ENCODE measurements around the gene HSPA13. TPM values are rescaled to one million over a fixed set of nuclear protein-coding genes. Genes with fewer than 3 reads are reported as not detected.
"Not testable (repeated sequence)": the region's sequence is repeated elsewhere in the genome, so short reads cannot be mapped to it uniquely, and the experiment has no call there.

The HSPA13 gene, protein sequence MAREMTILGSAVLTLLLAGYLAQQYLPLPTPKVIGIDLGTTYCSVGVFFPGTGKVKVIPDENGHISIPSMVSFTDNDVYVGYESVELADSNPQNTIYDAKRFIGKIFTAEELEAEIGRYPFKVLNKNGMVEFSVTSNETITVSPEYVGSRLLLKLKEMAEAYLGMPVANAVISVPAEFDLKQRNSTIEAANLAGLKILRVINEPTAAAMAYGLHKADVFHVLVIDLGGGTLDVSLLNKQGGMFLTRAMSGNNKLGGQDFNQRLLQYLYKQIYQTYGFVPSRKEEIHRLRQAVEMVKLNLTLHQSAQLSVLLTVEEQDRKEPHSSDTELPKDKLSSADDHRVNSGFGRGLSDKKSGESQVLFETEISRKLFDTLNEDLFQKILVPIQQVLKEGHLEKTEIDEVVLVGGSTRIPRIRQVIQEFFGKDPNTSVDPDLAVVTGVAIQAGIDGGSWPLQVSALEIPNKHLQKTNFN
- total RNA-seq = 11.0 TPM

- peak; percentile 95 to 100 (median 100) for DNase-seq (ENCODE audit: low read depth in 2 of 3, low spot score in 2 of 3)
Observed at GRCh38 chr21:14382835-14383595, at the start of gene HSPA13. Gene HSPA13, minus strand, starts transcription at chr21:14383146. Its CDS starts 27 bp downstream, at chr21:14383119.

- no peak for DNase-seq (ENCODE audit: low read depth in 2 of 3, low spot score in 2 of 3)
Observed at GRCh38 chr21:14418920-14419319, 36.0 kb upstream of the HSPA13 start.

DNA sequence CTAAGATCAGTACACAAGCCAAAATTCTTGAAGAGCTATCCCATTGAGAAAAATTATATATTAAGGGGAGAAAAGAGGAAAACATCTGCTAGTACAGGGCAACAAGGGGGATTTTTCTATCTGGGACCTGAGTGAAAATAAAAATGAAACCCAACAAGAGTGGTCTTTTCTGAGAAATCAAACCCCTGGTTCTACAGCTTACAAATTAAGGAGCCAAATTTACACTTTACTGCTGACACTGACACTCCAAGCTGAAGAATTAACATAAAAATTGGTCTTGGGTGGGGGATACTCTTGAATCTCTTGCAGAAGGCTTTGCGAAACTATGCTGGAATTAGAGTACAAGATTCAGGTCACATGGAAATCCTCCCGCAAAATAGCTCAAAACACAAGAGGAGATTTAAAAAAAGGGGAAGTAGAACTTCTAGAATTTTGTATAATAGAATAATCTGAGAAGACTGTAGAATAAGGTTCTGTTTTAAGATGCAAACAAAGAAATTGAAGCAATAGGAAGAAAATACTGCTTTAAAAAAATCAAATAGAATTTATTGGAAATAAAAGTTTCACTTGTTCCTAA lies 32.1 kb upstream of the HSPA13 start:
- DNase-seq (ENCODE audit: low read depth in 2 of 3, low spot score in 2 of 3) = peak in 1 of 3 donors; percentile 25

- DNase-seq (ENCODE audit: low read depth in 2 of 3, low spot score in 2 of 3) = peak in 2 of 3 donors; percentile 44 to 67
Observed at GRCh38 chr21:14405962-14406361, 23.0 kb upstream of the HSPA13 start.

DNA sequence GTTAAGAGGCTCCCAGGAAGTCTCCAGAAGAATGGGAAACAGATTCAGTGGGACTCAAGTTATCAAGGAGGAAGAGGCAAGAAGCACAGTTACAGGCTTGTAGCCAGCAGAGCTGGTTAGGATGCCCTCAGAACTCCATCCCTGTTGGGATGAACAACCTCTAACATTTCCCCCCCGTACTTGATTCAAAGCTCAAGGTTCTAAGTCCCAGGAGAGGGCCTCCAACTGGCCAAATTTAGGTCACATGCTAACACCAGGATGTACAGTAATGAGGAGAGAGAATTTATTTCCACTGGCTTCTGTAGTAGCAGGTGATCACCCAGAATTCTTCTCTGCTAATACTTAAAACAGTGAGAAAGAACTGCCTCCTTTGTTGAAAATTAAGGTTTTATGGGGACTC lies 22.3 kb upstream of the HSPA13 start:
- DNase-seq (ENCODE audit: low read depth in 2 of 3, low spot score in 2 of 3) = no peak

DNA sequence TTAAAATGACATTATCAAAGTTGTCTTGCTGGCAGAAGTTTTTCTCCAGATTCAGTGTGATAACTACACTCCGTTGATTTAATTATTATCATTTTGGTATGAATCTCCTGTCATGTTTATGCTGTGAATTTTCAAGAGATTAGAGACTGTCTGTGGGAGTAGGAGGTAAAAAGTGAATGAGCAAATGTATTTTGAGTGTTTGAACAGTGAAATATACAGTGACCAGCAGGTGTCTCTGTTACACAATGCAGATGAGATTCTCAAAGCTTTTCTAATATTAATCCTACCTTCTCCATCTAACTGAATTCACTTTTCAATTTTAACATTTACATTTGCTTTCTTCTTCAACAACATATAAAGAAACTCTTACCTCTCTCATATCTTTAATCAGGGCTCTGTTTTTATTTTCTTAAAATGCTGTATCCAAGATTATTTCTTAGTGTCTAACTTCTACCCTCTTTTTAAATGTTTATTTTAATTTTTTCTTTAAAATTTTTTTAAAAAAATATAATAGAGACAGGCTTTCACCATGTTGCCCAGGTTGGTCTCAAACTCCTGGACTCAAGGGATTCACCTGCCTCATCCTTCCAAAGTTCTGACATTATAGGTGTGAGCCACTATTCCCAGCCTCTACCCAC lies 20.9 kb upstream of the HSPA13 start:
- DNase-seq (ENCODE audit: low read depth in 2 of 3, low spot score in 2 of 3) = peak in 2 of 3 donors; percentile 48 to 68

DNA sequence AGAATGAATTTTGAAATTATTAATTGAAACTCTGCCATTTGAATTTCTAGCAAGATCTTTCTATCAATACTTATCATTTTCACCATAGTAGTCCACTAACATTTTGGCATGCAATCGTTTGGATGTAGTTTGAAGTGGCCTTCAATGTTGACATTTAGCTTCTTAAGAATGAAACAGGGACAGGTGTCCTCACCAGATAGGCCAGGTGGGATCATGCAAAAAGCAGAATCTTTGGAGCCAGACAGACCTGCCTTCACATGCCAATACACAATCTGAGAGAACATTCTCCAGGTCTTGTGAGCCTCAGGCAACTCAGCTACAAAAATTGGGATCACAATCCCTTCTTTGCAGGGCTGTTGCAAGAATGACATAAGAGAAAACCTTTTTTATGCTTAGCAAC lies 18.3 kb upstream of the HSPA13 start:
- DNase-seq (ENCODE audit: low read depth in 2 of 3, low spot score in 2 of 3) = no peak

DNA sequence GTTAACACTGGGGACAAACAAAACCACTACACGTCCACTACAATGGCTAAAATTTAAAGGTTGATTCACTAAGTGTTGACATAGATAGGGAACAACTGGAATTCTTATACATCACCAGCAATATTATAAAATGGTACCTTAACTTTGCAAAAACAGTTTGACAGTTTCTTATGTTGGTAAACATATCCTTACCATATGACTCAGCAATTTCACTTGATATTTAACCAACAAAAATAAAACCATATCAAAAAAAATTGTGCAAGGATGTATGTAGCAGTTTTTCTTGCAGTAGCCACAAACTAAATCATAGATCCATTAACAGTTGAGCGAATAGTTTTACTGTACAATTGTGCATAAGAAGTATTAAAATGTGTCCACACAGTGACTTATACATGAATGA lies 5.3 kb upstream of the HSPA13 start:
- no peak for DNase-seq (ENCODE audit: low read depth in 2 of 3, low spot score in 2 of 3)

DNA sequence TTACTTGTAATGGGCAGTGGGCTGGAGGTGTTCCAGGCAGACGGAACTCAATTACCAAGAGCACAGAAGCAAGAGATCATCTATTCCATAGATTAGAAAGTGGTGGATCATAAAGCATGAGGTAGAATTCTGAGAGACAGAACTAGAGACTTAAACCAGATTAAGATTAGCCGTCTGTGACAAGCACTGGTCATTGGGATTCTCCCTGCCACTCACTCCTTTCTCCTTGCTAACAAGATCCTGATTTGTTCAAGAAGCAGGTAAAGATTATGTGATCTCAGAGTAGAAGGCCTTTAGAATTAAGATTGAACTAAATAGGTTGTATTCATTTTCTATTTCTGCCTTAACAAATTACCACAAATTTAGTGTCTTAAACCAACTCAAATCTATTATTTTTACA lies 1.5 kb upstream of the HSPA13 start:
- no peak for DNase-seq (ENCODE audit: low read depth in 2 of 3, low spot score in 2 of 3)

GRCh38 chr21:14383596-14384180 lies 742 bp upstream of the HSPA13 start:
- peak in 1 of 3 donors; percentile 54 for DNase-seq (ENCODE audit: low read depth in 2 of 3, low spot score in 2 of 3)

- no peak for DNase-seq (ENCODE audit: low read depth in 2 of 3, low spot score in 2 of 3)
Observed at GRCh38 chr21:14382486-14382834, 486 bp downstream of the HSPA13 start.

DNA sequence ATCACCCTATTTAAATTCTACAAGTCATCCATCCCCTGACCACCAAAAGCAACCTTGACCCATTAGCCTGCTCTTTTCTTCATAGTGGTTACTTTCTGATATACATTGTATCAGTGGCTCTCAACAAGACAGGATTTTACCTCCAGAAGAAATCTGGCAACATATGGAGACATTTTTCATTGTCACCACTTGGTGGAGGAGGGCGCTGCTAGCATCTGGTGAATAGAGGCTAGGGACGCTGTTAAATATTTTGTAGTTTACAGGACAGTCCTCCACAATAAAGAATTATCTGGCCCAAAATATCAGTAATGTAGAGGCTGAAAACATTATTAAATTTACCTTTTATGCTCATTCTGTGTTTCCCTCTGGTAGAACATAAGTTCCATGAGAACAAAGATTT lies 6.1 kb downstream of the HSPA13 start:
- DNase-seq (ENCODE audit: low read depth in 2 of 3, low spot score in 2 of 3) = no peak

- no peak for DNase-seq (ENCODE audit: low read depth in 2 of 3, low spot score in 2 of 3)
Observed at GRCh38 chr21:14366998-14367397, 15.9 kb downstream of the HSPA13 start.

DNA sequence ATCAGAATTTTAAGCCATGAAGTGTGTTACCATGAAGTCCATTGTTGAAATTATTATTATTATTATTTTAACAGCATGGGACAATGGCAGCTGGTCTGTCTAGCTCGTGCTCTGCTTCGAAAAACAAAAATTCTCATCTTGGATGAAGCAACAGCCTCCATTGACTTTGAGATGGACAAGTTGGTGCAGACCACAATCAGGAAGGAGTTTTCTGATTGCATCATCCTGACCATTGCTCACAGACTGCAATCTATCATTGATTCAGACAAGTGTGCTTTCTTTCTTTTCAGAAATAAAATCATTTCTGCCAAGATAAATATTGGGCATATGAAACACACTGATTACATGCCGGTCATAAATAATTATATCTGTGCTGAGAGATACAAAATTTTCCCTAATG lies 21.0 kb downstream of the HSPA13 start:
- peak in 1 of 3 donors; percentile 25 for DNase-seq (ENCODE audit: low read depth in 2 of 3, low spot score in 2 of 3)

DNA sequence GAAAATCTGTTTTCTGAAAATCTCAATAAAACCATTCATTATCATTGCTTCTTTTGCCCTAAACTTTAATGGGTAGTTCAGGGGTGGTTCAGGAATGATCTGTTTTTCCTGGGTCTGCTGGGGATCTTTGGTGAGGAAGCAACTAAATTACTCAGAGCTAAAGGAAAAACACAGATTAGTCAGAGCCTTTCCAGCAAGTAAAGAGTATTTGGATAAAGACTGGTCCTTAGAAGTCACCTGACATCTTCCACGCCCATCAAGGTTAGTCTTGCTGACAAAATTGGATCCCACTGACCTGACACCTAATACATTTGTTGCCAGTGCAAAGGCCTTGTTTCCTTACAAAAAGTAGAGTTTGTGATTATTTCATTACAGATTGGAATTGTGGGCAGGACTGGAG lies 24.2 kb downstream of the HSPA13 start:
- DNase-seq (ENCODE audit: low read depth in 2 of 3, low spot score in 2 of 3) = no peak

GRCh38 chr21:14356746-14357145 lies 26.2 kb downstream of the HSPA13 start:
- no peak for DNase-seq (ENCODE audit: low read depth in 2 of 3, low spot score in 2 of 3)

GRCh38 chr21:14354515-14354914 lies 28.4 kb downstream of the HSPA13 start:
- DNase-seq (ENCODE audit: low read depth in 2 of 3, low spot score in 2 of 3) = no peak

DNA sequence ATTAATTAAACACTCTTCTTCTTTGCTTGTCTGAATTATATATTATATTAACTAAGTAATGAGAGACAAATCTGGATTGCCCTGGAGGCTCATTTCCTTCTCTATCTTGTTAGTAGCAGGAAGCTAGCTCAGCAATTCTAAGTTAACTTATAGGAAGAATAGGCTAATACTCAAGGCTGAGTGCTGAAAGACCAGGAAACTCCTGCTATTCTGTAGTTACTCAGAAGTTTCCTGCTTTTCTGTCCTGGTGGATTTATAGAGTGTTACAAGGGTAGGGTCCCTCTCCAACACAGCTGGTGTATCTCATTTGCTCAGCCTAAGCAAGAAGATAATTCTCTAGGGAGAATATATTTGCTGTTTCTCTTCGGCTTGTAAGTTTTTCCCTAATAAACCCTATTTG lies 29.2 kb downstream of the HSPA13 start:
- DNase-seq (ENCODE audit: low read depth in 2 of 3, low spot score in 2 of 3) = no peak

DNA sequence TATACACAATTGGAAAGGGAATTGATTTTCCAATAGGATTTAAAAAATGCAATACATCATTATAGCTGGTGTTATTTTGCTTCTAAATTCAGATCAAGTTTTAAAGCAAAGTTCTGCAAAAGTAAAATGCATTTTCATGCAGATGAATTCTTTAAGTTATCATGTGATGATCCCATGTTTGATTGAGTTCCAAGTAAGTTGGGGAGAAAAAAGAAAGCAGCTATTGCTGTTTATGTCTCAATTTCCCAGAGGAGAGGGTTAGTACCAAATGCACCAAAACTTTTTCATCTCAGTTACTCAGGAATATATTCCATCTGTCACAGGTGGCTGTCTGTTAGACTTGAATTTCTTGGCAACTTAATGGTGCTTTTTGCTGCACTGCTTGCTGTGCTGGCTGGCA lies 29.7 kb downstream of the HSPA13 start:
- no peak for DNase-seq (ENCODE audit: low read depth in 2 of 3, low spot score in 2 of 3)

- not testable (repeated sequence) for DNase-seq (ENCODE audit: low read depth in 2 of 3, low spot score in 2 of 3)
Observed at GRCh38 chr21:14327346-14327745, 55.6 kb downstream of the HSPA13 start.

DNA sequence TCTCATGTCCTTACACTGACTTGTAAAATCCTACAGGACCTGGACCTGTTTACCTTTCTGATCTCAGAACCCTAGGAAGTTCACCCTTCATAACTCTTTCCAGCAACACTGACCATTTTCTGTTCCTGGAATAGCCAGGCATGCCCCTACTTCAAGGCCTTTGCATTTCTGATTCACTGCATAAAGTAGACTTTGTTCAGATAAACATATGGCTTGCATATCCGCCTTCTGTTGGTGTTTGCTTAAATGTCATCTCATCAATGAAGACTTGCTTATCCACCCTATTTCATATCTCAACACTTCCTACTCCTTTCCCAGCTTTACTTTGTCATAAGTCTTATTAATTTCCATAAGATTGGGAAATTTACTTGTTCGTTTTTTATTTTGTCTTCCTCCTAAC lies 57.4 kb downstream of the HSPA13 start:
- no peak for DNase-seq (ENCODE audit: low read depth in 2 of 3, low spot score in 2 of 3)

Data from hematopoietic multipotent progenitor cell (in vitro differentiated cells).